ENCODE measurements around the gene TUBA3E.

DNA sequence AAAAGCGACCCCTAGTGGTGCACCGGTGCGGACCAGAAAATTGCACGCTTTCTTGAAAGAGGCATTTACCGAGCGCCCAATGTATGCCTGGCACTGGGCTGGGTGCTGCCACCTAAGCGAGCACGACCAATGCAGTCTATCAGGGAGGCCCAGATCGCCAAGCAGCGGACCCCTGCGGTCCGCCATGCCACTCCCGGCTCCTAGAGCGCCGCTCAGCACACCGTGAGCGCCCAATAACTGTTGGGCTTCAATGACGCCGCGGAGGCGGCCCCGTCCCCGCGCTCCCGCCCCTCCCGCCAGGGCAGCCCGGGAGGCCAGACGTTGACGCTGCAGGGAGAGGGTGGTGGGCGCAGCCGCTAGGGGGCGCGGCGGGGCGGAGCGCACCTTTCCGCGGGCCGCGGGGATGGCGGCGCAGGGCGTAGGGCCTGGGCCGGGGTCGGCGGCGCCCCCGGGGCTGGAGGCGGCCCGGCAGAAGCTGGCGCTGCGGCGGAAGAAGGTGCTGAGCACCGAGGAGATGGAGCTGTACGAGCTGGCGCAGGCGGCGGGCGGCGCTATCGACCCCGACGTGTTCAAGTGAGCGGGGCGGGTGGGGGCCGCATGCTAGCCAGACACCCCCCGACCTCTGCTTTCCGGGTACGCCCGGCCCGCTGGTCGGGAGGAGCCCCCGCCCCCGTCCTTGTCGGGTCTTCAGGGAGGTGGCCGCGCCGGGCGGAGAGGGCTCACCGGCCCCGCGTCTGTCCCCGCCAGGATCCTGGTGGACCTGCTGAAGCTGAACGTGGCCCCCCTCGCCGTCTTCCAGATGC, 16.2 kb downstream of the TUBA3E start, which contains the start of gene MZT2B:
- TF ChIP-seq, protein P1, sequence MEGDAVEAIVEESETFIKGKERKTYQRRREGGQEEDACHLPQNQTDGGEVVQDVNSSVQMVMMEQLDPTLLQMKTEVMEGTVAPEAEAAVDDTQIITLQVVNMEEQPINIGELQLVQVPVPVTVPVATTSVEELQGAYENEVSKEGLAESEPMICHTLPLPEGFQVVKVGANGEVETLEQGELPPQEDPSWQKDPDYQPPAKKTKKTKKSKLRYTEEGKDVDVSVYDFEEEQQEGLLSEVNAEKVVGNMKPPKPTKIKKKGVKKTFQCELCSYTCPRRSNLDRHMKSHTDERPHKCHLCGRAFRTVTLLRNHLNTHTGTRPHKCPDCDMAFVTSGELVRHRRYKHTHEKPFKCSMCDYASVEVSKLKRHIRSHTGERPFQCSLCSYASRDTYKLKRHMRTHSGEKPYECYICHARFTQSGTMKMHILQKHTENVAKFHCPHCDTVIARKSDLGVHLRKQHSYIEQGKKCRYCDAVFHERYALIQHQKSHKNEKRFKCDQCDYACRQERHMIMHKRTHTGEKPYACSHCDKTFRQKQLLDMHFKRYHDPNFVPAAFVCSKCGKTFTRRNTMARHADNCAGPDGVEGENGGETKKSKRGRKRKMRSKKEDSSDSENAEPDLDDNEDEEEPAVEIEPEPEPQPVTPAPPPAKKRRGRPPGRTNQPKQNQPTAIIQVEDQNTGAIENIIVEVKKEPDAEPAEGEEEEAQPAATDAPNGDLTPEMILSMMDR (IDR thresholded peaks at IDR 0.05; ENCODE audit: low read depth, low read length), result peak; percentile 55
- TF ChIP-seq, protein P2, sequence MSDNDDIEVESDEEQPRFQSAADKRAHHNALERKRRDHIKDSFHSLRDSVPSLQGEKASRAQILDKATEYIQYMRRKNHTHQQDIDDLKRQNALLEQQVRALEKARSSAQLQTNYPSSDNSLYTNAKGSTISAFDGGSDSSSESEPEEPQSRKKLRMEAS (IDR thresholded peaks at IDR 0.05; ENCODE audit: low read depth, low read length), result peak; percentile 59; the same call in 1 of the 2 replicates
- TF ChIP-seq POLR2A (IDR thresholded peaks at IDR 0.05; ENCODE audit: extremely low read depth, insufficient read length) (peak; percentile 79), MYC (IDR thresholded peaks at IDR 0.05; ENCODE audit: low read depth, low read length) (peak; percentile 63)
